NT2/D1 (cell line): ENCODE measurements around the gene TSPAN31.
"Not testable (repeated sequence)": the region's sequence is repeated elsewhere in the genome, so short reads cannot be mapped to it uniquely, and the experiment has no call there.

Experiments used
- DNase-seq: peaks from one replicate; pipeline ENCODE4 v3.0.0-alpha.2; 2011; ENCODE audit warnings: low read depth, low spot score
- H3K27me3 ChIP-seq: 2 replicates; pipeline ENCODE4 v1.6.0; 2011; ENCODE audit warnings: mild to moderate bottlenecking; ENCODE audit not compliant: insufficient read length, insufficient read depth
- H3K36me3 ChIP-seq: 2 replicates; pipeline ENCODE4 v1.6.1; 2011; ENCODE audit warnings: mild to moderate bottlenecking, low read length, mixed read lengths; ENCODE audit not compliant: insufficient read depth, insufficient read length
- H3K4me1 ChIP-seq: 2 replicates; pipeline ENCODE4 v1.5.1; 2011; ENCODE audit not compliant: insufficient read depth, insufficient read length
- H3K4me3 ChIP-seq: 2 replicates; pipeline ENCODE4 v1.5.1; 2011; ENCODE audit warnings: low read depth; ENCODE audit not compliant: insufficient read length
- H3K9ac ChIP-seq: 2 replicates; pipeline ENCODE4 v1.6.0; 2011; ENCODE audit warnings: low read depth; ENCODE audit not compliant: insufficient read length
- H3K9me3 ChIP-seq: 2 replicates; pipeline ENCODE4 v1.5.1; 2011; ENCODE audit warnings: mild to moderate bottlenecking, low read length; ENCODE audit not compliant: insufficient read depth
- SUZ12 ChIP-seq: IDR thresholded peaks from 2 replicates; pipeline ENCODE4 v1.6.1; 2011; ENCODE audit not compliant: insufficient read length, insufficient read depth; ENCODE audit errors: extremely low read depth
- YY1 ChIP-seq: IDR thresholded peaks from 2 replicates; pipeline ENCODE4 v1.6.1; 2011; ENCODE audit not compliant: insufficient read length, insufficient read depth
- ZNF274 ChIP-seq: IDR thresholded peaks from 2 replicates; pipeline ENCODE4 v1.6.1; 2011; ENCODE audit warnings: mild to moderate bottlenecking, low read depth, low read length

Gene TSPAN31

DNA sequence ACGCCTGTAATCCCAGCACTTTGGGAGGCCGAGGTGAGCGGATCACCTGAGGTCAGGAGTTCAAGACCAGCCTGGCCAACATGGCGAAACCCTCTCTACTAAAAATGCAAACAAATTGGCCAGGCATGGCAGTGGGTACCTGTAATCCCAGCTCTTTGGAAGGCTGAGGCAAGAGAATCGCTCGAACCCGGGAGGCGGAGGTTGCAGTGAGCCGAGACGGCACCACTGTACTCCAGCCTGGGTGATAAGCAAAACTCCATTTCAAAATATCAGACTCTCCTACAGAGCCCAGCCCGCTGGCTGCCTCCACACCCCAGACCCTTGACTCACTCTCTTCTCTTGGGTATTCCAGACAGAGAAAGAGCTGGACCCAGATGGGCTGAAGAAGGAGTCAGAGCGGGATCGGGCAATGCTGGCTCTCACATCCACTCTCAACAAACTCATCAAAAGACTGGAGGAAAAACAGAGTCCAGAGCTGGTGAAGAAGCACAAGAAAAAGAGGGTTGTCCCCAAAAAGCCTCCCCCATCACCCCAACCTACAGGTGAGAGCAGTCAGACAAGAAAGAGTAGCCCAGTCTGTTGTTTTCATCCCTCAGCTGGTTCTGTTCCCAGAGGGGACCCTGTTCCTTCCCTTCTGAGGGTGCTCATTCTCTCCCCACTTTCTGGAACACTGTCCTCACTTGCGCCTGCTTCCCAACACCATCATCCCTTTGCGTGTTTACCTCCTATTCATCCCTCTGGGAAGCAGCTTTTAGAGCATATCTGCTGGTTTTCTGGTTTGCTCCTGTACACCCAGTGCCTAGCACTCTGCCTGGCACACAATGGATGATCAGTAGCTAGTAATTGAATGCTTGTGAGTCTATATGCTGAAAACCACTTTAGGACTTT is 26.0 kb upstream of the TSPAN31 start:
- Histone ChIP-seq H3K4me1 (no peaks in the 10 kb centered on the region), H3K27me3 (no peaks in the 10 kb centered on the region), H3K4me3 (no peak overlapping the region), H3K36me3 (peaks cover 63% of the 10 kb centered on the region), H3K9me3 (no peaks in the 10 kb centered on the region), H3K9ac (no peak overlapping the region)
- TF ChIP-seq ZNF274 = no peak
- no peak for TF ChIP-seq YY1
- no peak for TF ChIP-seq SUZ12
- no peak for DNase-seq

DNA sequence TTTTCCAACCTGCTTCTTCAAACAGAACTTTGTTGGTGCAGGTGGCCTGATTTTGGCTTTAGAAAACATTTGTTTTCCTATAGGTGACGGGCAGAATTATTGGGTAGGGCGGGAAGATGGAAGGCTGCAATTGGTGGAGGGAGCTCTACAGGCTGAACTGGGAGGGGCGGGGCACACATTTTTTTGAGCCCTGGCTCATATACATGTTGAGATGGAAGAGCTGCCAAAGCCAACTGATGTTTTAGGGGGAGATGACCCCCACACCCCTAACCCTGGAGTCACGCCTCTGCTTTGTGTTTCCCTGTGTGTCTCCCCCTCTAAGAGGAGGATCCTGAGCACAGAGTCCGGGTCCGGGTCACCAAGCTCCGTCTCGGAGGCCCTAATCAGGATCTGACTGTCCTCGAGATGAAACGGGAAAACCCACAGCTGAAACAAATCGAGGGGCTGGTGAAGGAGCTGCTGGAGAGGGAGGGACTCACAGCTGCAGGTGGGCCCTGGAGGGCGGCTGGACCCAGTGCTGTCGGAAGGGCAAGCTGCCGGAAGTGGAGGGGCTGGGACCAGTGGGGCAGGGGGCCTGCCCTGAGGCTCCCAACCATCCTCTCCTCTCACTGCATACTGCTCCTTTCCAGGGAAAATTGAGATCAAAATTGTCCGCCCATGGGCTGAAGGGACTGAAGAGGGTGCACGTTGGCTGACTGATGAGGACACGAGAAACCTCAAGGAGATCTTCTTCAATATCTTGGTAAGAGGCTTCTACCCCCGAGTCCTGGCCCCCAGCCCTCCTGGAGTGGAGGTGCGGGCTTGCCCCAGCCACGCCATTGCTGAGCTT is 24.8 kb upstream of the TSPAN31 start:
- peaks cover 6% of the 10 kb centered on the region for H3K27me3 ChIP-seq
- no peak for TF ChIP-seq SUZ12
- TF ChIP-seq ZNF274 = no peak
- no peak for TF ChIP-seq YY1
- no peaks in the 10 kb centered on the region for H3K4me1 ChIP-seq
- no peaks in the 10 kb centered on the region for H3K9me3 ChIP-seq
- no peak for DNase-seq
- no peak overlapping the region for H3K9ac ChIP-seq
- no peak overlapping the region for H3K4me3 ChIP-seq
- peaks cover 63% of the 10 kb centered on the region for H3K36me3 ChIP-seq

DNA sequence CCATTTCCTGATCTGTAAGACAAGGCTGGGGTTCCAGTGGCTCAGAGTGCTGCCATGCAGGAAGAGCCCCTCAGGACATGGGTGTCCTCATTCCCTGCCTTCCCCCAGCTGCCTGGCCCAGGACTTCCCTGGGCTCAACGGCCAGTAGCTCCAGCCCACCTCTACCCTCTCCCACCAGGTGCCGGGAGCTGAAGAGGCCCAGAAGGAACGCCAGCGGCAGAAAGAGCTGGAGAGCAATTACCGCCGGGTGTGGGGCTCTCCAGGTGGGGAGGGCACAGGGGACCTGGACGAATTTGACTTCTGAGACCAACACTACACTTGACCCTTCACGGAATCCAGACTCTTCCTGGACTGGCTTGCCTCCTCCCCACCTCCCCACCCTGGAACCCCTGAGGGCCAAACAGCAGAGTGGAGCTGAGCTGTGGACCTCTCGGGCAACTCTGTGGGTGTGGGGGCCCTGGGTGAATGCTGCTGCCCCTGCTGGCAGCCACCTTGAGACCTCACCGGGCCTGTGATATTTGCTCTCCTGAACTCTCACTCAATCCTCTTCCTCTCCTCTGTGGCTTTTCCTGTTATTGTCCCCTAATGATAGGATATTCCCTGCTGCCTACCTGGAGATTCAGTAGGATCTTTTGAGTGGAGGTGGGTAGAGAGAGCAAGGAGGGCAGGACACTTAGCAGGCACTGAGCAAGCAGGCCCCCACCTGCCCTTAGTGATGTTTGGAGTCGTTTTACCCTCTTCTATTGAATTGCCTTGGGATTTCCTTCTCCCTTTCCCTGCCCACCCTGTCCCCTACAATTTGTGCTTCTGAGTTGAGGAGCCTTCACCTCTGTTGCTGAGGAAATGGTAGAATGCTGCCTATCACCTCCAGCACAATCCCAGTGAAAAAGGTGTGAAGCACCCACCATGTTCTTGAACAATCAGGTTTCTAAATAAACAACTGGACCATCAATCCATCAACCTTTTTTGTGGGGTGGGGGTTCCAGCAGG is 23.9 kb upstream of the TSPAN31 start:
- Histone ChIP-seq H3K36me3 (peaks cover 59% of the 10 kb centered on the region), H3K9me3 (no peaks in the 10 kb centered on the region), H3K9ac (no peak overlapping the region), H3K27me3 (peaks cover 7% of the 10 kb centered on the region), H3K4me1 (peaks cover 5% of the 10 kb centered on the region), H3K4me3 (no peak overlapping the region)
- DNase-seq = no peak
- no peak for TF ChIP-seq YY1
- no peak for TF ChIP-seq SUZ12
- TF ChIP-seq ZNF274 = no peak

DNA sequence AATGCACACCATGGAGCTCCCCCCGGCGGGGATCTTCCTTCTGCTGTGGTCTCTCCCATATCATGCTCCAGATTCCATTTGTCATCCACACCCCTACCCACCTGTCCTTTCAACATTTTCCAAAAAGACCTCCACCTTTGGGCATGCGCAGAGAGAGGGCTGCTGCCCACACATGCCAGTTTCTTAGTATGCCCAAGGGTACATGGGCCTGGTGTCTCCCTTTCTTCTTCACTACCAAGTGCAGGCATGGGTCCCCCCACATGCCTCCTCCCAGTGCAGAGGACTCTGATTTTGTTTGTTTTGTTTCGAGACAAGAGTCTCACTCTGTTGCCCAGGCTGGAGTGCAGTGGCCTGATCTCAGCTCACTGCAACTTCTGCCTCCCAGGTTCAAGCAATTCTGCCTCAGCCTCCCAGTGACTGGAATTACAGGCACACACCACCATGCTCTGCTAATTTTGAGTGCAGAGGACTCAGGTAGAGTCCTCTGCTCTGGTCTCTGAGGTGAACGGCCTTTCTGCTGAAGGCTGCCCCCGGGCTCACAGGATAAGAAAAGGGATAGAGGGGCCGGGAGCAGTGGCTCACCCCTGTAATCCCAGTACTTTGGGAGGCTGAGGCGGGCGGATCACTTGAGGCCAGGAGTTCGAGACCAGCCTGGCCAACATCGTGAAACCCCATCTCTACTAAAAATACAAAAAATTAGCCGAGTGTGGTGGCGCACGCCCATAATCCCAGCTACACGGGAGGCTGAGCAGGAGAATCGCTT is 22.8 kb upstream of the TSPAN31 start:
- DNase-seq, H3K4me3 ChIP-seq, H3K9me3 ChIP-seq, H3K4me1 ChIP-seq, H3K9ac ChIP-seq: not testable (repeated sequence)
- Histone ChIP-seq H3K27me3 (peaks cover 17% of the 10 kb centered on the region), H3K36me3 (peaks cover 48% of the 10 kb centered on the region)

DNA sequence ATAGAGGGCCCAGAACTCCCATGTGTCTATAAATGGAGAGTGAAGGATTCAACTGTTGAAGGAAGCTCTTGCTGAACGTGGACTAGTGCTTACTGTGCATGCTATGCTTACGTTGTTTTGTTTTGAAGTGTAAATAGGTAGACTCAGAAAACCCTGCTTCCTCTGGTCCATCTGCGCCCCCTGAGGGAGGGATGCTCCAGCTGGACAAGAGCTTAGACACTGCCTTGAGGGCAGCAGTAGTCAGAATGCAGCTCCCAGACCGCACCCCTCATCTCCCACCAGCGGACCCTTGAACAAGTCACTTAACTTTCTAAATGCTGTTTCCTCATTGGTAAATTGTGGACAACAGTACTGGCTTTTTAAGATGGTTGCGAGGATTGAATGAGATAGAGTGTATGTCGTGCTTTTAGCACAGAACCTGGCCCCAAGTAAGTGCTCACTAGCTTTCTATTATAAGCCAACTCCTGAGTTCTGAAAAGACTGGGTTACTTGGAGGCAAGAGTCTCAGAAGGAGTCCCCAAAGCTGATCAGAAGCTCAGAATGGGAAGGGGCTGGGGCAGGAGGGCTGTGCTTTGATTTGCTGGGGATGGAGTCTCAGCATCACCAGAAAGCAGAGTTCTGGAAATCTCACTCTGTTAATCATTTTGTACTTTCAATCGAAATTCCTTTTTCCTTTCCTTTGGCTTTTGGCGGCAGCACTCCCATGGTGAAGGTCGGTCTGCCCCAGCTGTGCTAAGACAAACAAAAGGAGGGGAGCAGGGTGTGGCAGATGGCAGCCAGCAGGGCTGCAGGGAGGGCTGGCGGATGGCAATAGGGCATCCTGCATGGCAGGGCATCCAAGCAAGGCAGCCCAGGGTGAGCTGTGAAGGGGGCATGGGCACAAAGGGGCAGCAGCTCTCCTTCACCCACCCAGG is 21.9 kb upstream of the TSPAN31 start:
- peaks cover 12% of the 10 kb centered on the region for H3K4me1 ChIP-seq
- no peak overlapping the region for H3K4me3 ChIP-seq
- TF ChIP-seq YY1 = no peak
- TF ChIP-seq ZNF274 = no peak
- TF ChIP-seq SUZ12 = no peak
- no peak for DNase-seq
- no peak overlapping the region for H3K9ac ChIP-seq
- peaks cover 27% of the 10 kb centered on the region for H3K27me3 ChIP-seq
- H3K9me3 ChIP-seq = no peaks in the 10 kb centered on the region
- H3K36me3 ChIP-seq = peaks cover 45% of the 10 kb centered on the region

DNA sequence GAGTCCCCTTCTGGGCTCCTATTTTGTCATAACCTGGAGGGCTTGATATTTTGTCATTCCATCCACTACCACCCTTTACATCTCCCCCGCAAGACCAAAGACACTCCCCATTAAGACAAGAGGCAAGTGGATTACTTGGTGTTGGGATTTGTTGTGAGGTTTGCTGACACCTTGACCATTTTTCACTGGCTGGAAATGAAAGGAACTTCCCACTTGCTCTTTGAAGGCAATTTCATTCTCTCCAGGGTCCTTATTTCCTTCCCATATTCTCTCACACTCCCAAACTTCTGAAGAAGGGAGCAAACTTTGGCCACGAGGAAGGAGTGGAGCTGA is 21.2 kb upstream of the TSPAN31 start:
- Histone ChIP-seq H3K27me3 (peaks cover 29% of the 10 kb centered on the region), H3K9me3 (no peaks in the 10 kb centered on the region), H3K4me1 (peaks cover 12% of the 10 kb centered on the region), H3K9ac (no peak overlapping the region), H3K4me3 (no peak overlapping the region), H3K36me3 (peaks cover 39% of the 10 kb centered on the region)
- DNase-seq = no peak
- TF ChIP-seq ZNF274 (no peak), YY1 (no peak), SUZ12 (no peak)
